ENCODE data around the gene FHAD1.

Gene FHAD1

GRCh38 chr1:15287035-15287979, 40.3 kb downstream of the FHAD1 start:
- no peak for ATAC-seq
- TF ChIP-seq ZC3H10 (CRISPR knock-in tag; IDR thresholded peaks at IDR 0.05) (no peak), CSRNP3 (CRISPR knock-in tag; IDR thresholded peaks at IDR 0.05) (no peak)

GRCh38 chr1:15288173-15288926, 41.3 kb downstream of the FHAD1 start:
- ATAC-seq: no peak
- no peak for TF ChIP-seq ZFP30 (CRISPR knock-in tag; IDR thresholded peaks at IDR 0.05)
- TF ChIP-seq TSHZ2 (CRISPR knock-in tag; IDR thresholded peaks at IDR 0.05): no peak
- no peak for TF ChIP-seq CSRNP3 (CRISPR knock-in tag; IDR thresholded peaks at IDR 0.05)
- TF ChIP-seq ZFP3 (CRISPR knock-in tag; IDR thresholded peaks at IDR 0.05): no peak
- TF ChIP-seq ESRRG (CRISPR knock-in tag; IDR thresholded peaks at IDR 0.05): no peak
- TF ChIP-seq PATZ1 (CRISPR knock-in tag; IDR thresholded peaks at IDR 0.05; ENCODE audit: borderline replicate concordance): no peak
- TF ChIP-seq ZNF565 (CRISPR knock-in tag; conservative IDR thresholded peaks at IDR 0.05; ENCODE audit: low read depth): no peak
- no peak for TF ChIP-seq ARNTL (CRISPR knock-in tag; IDR thresholded peaks at IDR 0.05; ENCODE audit: borderline replicate concordance, low read depth)
- no peak for TF ChIP-seq RARB (CRISPR knock-in tag; IDR thresholded peaks at IDR 0.05)
- no peak for TF ChIP-seq BACH2 (CRISPR knock-in tag; IDR thresholded peaks at IDR 0.05; ENCODE audit: borderline replicate concordance)
- no peak for TF ChIP-seq PPARA (CRISPR knock-in tag; IDR thresholded peaks at IDR 0.05; ENCODE audit: borderline replicate concordance)
- TF ChIP-seq ZC3H10 (CRISPR knock-in tag; IDR thresholded peaks at IDR 0.05): no peak
- no peak for TF ChIP-seq ZNF8 (CRISPR knock-in tag; IDR thresholded peaks at IDR 0.05)
- no peak for TF ChIP-seq POU6F1 (CRISPR knock-in tag; IDR thresholded peaks at IDR 0.05; ENCODE audit: borderline replicate concordance, low read depth)
- TF ChIP-seq ISL1 (CRISPR knock-in tag; IDR thresholded peaks at IDR 0.05): no peak
- no peak for TF ChIP-seq TOX (CRISPR knock-in tag; IDR thresholded peaks at IDR 0.05; ENCODE audit: borderline replicate concordance)
- TF ChIP-seq OSR1 (CRISPR knock-in tag; IDR thresholded peaks at IDR 0.05): no peak
- TF ChIP-seq SNAI2 (CRISPR knock-in tag; IDR thresholded peaks at IDR 0.05): no peak
- no peak for TF ChIP-seq GLIS3 (CRISPR knock-in tag; IDR thresholded peaks at IDR 0.05)

Measured in SK-N-SH treated with all-trans-retinoic acid at 6 μM for 48 hours (cell line).